Prostate gland (tissue), 2 donors: Measurements from ENCODE around the gene OCLN. TPM values are rescaled to one million over a fixed set of nuclear protein-coding genes. Genes with fewer than 3 reads are reported as not detected.

Experiments
- DNase-seq: peaks from one replicate; pipeline ENCODE4 v3.0.0-alpha.2; 2019; ENCODE audit warnings: low spot score
- H3K27ac ChIP-seq, 2 donors: fragments of 200-600 bp; sonication (generic); 2 replicates each; pipeline ENCODE4 v1.5.1; 2017 to 2019
- H3K27me3 ChIP-seq: fragments of 200-600 bp; sonication (generic); replicated peaks from 2 replicates; pipeline ENCODE4 v1.5.1; 2019; ENCODE audit not compliant: insufficient read depth
- H3K36me3 ChIP-seq, 2 donors: fragments of 200-600 bp; sonication (generic); 1 replicate in 1 of 2; 2 replicates in 1 of 2; pipeline versions ENCODE4 v1.5.1 to v1.8.1; 2017 to 2019
- H3K4me1 ChIP-seq: fragments of 200-600 bp; sonication (generic); replicated peaks from 2 replicates; pipeline ENCODE4 v1.5.1; 2019
- H3K4me3 ChIP-seq, 2 donors: fragments of 200-600 bp; sonication (generic); 2 replicates each; pipeline ENCODE4 v1.5.1; 2017 to 2019
- H3K9me3 ChIP-seq: fragments of 200-600 bp; sonication (generic); 2 replicates; pipeline ENCODE4 v1.5.1; 2017
- CTCF ChIP-seq, 4 experiments: fragments of 200-600 bp in 2 of 4; fragments of 450-650 bp in 2 of 4; sonication (generic) in 2 of 4; IDR thresholded peaks; 1 replicate in 3 of 4; 2 replicates in 1 of 4; pipeline ENCODE4 v1.5.1; 2016 to 2019; ENCODE audit warnings: antibody characterized with exemption in 4 of 4, mild to moderate bottlenecking in 2 of 4, moderate library complexity in 2 of 4
- POLR2A ChIP-seq: fragments of 450-650 bp; IDR thresholded peaks from one replicate; pipeline ENCODE4 v1.6.1; 2016; ENCODE audit warnings: antibody characterized with exemption, mild to moderate bottlenecking
- POLR2AphosphoS5 ChIP-seq: sonication (generic); formaldehyde crosslinking; IDR thresholded peaks from one replicate; pipeline ENCODE4 v1.6.1; 2017; ENCODE audit warnings: antibody characterized with exemption
- WGBS: methylation state at CpG from one replicate; pipeline ENCODE4 v1.1.5; 2018; 5-methylcytosine and 5-hydroxymethylcytosine counted together
- intact Hi-C: fragments of 100-400 bp; cut with DNase I; formaldehyde crosslinking; loops from one replicate; pipeline ENCODE4 v1.14.2; 2022
- total RNA-seq, 2 donors: library from RNA; depleted of rRNA; stranded (reverse); fragments of >200 nt; gene quantifications; one replicate each; pipeline ENCODE4 v1.1.0, GENCODE V29; 2016

OCLN gene
- total RNA-seq, 2 donors from 2014 or later: 20.2 to 26.8 TPM

DNA sequence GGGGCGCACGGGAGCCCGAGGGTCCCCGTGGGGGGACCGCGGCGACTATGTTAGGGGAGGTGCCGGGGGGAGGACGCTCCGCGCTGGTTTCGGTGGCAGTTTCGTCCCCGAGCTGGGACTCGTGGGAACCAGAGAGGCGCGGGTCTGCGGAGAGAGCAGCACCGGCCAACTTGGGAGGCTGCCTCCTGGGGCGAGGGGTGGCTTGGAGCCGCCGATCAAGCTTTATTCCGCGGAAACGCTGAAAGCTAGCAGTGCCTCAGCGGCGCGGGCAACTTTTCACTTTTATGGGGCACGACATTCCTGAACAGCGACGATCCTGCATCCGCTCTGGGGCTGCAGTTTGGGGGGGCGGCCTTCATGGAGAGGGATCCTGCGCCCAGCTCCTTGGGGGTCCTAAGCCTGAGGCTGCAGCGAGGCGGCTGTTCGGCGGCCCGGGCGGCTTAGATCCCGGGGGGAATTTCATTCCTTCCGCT, 369 bp downstream of the OCLN start:
- Histone ChIP-seq H3K9me3 (no peaks in the 10 kb centered on the region), H3K36me3 (no peaks in the 10 kb centered on the region), H3K4me3 (peak overlapping the region; percentile 59 to 85), H3K27ac (peak overlapping the region; percentile 86), H3K4me1 (no peaks in the 10 kb centered on the region), H3K27me3 (no peaks in the 10 kb centered on the region)
- peak; percentile 33 for DNase-seq
- no peak for TF ChIP-seq POLR2AphosphoS5
- TF ChIP-seq POLR2A: no peak
- TF ChIP-seq CTCF (IDR thresholded peaks at IDR 0.05): no peak
- intact Hi-C loops: loop anchor here (10.0 kb wide), 1 partner anchor 78 kb away; the partner anchor contains the start of gene MARVELD2
- WGBS: under 1% methylated on average over 38 of the region's 42 CpGs

GRCh38 chr5:69493396-69494133, 975 bp downstream of the OCLN start:
- DNase-seq: peak; percentile 19
- Histone ChIP-seq H3K27ac (peak overlapping the region; percentile 86), H3K27me3 (no peaks in the 10 kb centered on the region)

GRCh38 chr5:69494452-69494851, 1.9 kb downstream of the OCLN start:
- no peaks in the 10 kb centered on the region for H3K4me1 ChIP-seq

More at GRCh38 chr5:69493396-69494133, 975 bp downstream of the OCLN start:
- peak overlapping the region; percentile 59 to 85 for H3K4me3 ChIP-seq
- intact Hi-C loops: loop anchor here (10.0 kb wide), 1 partner anchor 79 kb away; the partner anchor contains the start of gene MARVELD2
- TF ChIP-seq POLR2A (peak; percentile 27), POLR2AphosphoS5 (no peak)
- no peaks in the 10 kb centered on the region for H3K36me3 ChIP-seq
- 2% methylated on average over 47 of the region's 62 CpGs for WGBS
- no peaks in the 10 kb centered on the region for H3K4me1 ChIP-seq
- no peaks in the 10 kb centered on the region for H3K9me3 ChIP-seq

GRCh38 chr5:69497006-69497520, 4.5 kb downstream of the OCLN start:
- Histone ChIP-seq H3K27me3 (no peaks in the 10 kb centered on the region), H3K9me3 (no peaks in the 10 kb centered on the region), H3K4me1 (no peaks in the 10 kb centered on the region), H3K36me3 (no peaks in the 10 kb centered on the region), H3K4me3 (no peak overlapping the region), H3K27ac (no peak overlapping the region)
- TF ChIP-seq POLR2AphosphoS5: no peak
- TF ChIP-seq CTCF (IDR thresholded peaks at IDR 0.05): no peak
- TF ChIP-seq POLR2A: no peak
- intact Hi-C loops: loop anchor here (10.0 kb wide), 1 partner anchor 82 kb away; the partner anchor contains the start of gene MARVELD2
- no peak for DNase-seq
- 84% methylated on average over 5 of the region's 5 CpGs for WGBS

More at GRCh38 chr5:69494452-69494851, 1.9 kb downstream of the OCLN start:
- Histone ChIP-seq H3K9me3 (no peaks in the 10 kb centered on the region), H3K36me3 (no peaks in the 10 kb centered on the region), H3K4me3 (no peak overlapping the region), H3K27ac (no peak overlapping the region), H3K27me3 (no peaks in the 10 kb centered on the region)
- intact Hi-C loops: loop anchor here (10.0 kb wide), 1 partner anchor 80 kb away; the partner anchor contains the start of gene MARVELD2
- DNase-seq: no peak
- WGBS: 81% methylated on average over 8 of the region's 8 CpGs
- no peak for TF ChIP-seq CTCF (IDR thresholded peaks at IDR 0.05)
- TF ChIP-seq POLR2A: no peak
- no peak for TF ChIP-seq POLR2AphosphoS5

- Histone ChIP-seq H3K9me3 (no peaks in the 10 kb centered on the region), H3K27me3 (no peaks in the 10 kb centered on the region), H3K4me3 (no peak overlapping the region), H3K36me3 (no peaks in the 10 kb centered on the region), H3K4me1 (no peaks in the 10 kb centered on the region), H3K27ac (no peak overlapping the region)
- no peak for DNase-seq
- 98% methylated on average over 3 of the region's 3 CpGs for WGBS
- no peak for TF ChIP-seq POLR2A
- TF ChIP-seq POLR2AphosphoS5: no peak
- no peak for TF ChIP-seq CTCF (IDR thresholded peaks at IDR 0.05)
- intact Hi-C loops: loop anchor here (10.0 kb wide), 1 partner anchor 84 kb away; the partner anchor contains the start of gene MARVELD2
These were observed 5.8 kb downstream of the OCLN start for GRCh38 chr5:69498384-69498783.
